GM12864 (cell line): ENCODE measurements around the gene GPN2.

Experiments
- DNase-seq: peaks from one replicate; pipeline ENCODE4 v3.0.0-alpha.2; 2011; ENCODE audit warnings: low read depth
- H3K4me3 ChIP-seq: 2 replicates; pipeline ENCODE4 v1.5.1; 2011; ENCODE audit warnings: mild to moderate bottlenecking, low read depth, low read length, control low read depth
- TF ChIP-seq, protein P1 (sequence below): IDR thresholded peaks from 2 replicates; pipeline ENCODE4 v1.5.1; 2011; ENCODE audit warnings: low read depth, mild to moderate bottlenecking, moderate library complexity, low read length, control low read depth, inconsistent platforms; ENCODE audit errors: missing control alignments

The GPN2 gene

DNA sequence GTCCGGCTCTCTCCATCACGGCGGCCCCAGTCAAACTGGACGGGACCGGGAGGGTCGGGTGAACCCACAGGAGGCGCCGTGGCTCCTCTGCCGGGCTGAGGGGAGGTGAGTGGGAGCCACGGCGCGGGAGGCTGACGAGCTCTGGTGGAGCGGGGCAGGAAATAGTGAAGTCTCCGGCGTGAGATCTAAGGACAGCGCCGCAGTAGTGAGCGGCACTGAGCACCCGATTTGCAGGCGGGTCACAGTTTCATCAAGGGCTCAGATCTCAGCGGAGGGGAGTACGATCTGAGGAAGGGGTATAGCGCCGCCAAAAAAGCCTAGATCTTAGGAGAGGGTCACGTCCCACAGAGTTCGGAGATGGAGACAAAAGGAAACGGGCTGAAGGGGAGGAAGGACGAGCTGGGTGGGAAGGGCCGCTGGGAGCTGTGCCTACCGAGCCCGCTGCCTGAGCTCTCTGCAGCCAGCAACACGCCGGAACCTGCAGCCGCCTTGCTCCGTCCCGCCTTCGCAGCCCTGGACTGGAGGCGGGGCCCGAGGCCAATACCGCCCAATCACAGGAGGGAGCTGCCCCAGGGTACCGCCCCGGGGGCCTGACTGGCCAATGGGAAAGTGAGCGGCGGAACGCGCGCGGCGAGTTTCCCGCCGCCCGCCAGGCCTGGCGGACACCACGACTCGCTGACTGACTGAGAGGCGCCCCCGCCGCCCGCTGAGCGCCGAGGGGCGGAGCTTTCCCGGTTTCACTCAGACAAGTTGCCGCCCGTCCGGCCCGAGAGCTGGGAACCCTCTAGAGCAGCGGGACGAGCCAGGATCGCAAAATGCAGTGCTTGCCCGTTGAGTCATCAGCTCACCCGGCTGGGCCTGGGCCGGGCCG lies 25.2 kb downstream of the GPN2 start:
- peak; percentile 90 for DNase-seq
- TF ChIP-seq, protein P1, sequence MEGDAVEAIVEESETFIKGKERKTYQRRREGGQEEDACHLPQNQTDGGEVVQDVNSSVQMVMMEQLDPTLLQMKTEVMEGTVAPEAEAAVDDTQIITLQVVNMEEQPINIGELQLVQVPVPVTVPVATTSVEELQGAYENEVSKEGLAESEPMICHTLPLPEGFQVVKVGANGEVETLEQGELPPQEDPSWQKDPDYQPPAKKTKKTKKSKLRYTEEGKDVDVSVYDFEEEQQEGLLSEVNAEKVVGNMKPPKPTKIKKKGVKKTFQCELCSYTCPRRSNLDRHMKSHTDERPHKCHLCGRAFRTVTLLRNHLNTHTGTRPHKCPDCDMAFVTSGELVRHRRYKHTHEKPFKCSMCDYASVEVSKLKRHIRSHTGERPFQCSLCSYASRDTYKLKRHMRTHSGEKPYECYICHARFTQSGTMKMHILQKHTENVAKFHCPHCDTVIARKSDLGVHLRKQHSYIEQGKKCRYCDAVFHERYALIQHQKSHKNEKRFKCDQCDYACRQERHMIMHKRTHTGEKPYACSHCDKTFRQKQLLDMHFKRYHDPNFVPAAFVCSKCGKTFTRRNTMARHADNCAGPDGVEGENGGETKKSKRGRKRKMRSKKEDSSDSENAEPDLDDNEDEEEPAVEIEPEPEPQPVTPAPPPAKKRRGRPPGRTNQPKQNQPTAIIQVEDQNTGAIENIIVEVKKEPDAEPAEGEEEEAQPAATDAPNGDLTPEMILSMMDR = no peak
- peak overlapping the region; percentile 91 for H3K4me3 ChIP-seq

DNA sequence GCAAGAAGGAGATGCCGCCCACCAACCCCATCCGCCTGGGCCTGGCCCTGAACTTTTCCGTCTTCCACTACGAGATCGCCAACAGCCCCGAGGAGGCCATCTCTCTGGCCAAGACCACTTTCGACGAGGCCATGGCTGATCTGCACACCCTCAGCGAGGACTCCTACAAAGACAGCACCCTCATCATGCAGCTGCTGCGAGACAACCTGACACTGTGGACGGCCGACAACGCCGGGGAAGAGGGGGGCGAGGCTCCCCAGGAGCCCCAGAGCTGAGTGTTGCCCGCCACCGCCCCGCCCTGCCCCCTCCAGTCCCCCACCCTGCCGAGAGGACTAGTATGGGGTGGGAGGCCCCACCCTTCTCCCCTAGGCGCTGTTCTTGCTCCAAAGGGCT lies 26.4 kb downstream of the GPN2 start:
- TF ChIP-seq, protein P1 = no peak
- DNase-seq = no peak
- H3K4me3 ChIP-seq = peak overlapping the region; percentile 91

DNA sequence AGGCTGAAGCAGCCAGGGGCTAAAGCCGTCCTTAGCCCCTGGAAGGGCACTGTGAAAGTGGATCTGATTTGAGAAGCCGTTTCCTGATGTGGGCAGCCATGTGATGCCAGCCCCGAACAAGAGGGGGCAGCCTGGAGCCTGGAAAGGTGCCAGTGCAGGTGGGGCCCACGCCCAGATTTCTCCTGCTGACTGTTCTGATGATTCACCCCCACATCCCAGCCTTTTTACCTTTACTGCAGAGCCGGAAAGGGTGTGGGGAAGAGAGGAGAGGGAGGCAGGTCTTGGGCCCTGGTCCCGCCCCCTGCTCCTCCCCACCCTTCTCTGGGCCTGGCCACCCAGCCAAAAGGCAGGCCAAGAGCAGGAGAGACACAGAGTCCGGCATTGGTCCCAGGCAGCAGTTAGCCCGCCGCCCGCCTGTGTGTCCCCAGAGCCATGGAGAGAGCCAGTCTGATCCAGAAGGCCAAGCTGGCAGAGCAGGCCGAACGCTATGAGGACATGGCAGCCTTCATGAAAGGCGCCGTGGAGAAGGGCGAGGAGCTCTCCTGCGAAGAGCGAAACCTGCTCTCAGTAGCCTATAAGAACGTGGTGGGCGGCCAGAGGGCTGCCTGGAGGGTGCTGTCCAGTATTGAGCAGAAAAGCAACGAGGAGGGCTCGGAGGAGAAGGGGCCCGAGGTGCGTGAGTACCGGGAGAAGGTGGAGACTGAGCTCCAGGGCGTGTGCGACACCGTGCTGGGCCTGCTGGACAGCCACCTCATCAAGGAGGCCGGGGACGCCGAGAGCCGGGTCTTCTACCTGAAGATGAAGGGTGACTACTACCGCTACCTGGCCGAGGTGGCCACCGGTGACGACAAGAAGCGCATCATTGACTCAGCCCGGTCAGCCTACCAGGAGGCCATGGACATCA lies 27.1 kb downstream of the GPN2 start, which contains the start of gene SFN:
SFN (plus strand) TSS at position 369 of the 904 bp plus-strand sequence; CDS start at position 433, 64 bp downstream.
- peak within 1 kb of the TSS; percentile 91 for H3K4me3 ChIP-seq
- TF ChIP-seq, protein P1 = peak; percentile 77
- DNase-seq = no peak

DNA sequence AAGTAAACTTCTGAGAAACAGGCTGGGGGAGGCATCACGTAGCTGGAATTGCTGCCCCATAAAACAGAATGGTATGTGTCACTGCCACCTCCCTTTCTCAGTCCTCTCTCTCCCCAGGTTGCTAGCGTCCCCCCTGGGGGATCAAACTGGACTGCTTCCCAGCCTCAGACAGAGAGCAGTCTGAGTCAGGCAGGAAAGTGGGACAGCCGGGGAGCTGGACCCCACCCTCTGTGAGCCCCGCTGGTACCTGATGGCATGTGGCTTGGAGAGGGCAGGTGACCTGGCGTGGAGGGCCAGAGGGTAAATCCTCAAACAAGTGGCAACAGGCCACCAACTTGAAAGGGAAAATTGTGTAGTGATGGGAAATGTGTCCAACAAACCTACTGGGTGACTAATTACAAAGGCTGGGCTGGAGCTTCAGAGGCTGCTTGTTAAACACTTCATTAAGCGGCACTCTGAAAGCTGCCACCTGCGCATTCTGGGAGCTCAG lies 28.1 kb downstream of the GPN2 start:
- no peak for DNase-seq
- TF ChIP-seq, protein P1 = no peak
- H3K4me3 ChIP-seq = no peak overlapping the region

DNA sequence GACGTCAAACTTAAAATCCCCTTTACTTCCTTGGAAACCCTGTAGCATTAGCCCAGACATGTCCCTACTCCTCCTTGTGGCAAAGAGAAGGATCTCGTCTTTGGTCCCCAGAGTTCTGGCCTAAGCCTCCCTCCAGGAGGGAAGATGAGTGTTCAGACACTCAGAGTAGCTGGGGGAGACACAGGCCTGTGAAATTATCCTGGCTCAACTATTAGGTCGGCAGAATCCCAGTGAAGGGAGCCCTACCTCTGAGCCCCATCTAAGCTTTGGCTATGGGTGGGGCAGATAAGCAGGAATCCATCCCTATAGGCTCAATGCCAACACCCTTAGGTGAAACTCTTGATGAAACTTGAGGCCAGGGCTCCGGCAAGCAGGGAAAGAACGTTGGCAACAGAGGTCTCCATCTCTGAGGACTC lies 28.8 kb downstream of the GPN2 start:
- TF ChIP-seq, protein P1 = no peak
- H3K4me3 ChIP-seq = no peak overlapping the region
- DNase-seq = no peak

DNA sequence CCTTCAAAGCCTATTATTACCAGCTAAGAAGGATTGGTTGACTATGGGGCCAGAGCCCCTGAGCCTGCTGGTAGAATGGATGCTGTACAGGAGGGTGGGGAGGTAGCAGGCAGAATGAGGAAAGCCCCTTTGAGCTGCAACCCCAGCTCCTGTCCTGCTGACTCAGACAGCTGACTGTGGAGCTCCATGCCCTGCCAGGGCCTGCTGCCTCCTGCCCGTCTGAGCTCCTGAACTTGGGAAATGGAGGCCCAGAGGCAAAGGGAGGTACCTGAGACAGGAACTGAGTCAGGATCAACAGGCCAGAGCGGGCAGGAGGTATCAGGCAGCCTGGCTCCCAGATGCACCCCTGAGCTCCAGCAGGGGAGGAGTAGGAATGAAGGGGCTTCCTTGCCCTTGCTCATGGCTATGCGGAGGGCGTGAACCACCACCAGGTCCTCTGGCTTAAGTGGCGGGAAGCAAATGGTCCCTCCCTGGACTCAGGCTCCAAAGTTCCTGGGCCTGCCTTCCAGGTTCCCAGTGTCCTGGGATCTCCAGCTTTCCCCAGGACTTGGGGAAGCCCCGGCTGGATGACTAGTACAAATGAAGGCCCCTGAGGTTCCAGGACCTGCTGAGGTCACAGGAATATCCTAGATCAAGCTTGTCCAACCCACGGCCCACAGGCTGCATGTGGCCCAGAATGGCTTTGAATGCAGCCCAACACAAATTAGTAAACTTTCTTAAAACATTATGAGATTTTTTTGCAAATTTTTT lies 31.0 kb downstream of the GPN2 start:
- no peak for DNase-seq
- no peak overlapping the region for H3K4me3 ChIP-seq
- TF ChIP-seq, protein P1 = no peak
